RWPE1 (cell line): ENCODE measurements around the gene FMO2.

Experiments used
- CTCF ChIA-PET: fragments of 350-600 bp; sonication (Branson Sonifier 250); formaldehyde crosslinking; extraction: SDS; loops from one replicate; lab custom pipeline; 2021; lab: Yijun Ruan, JAX
- POLR2A ChIA-PET: fragments of 400-600 bp; formaldehyde crosslinking; extraction: SDS; loops from one replicate; lab custom pipeline; 2020; ENCODE audit warnings: antibody characterized with exemption; ENCODE audit not compliant: low non-redundant PET; lab: Yijun Ruan, JAX
- DNase-seq: peaks from one replicate; pipeline ENCODE4 v3.0.0; 2012; ENCODE audit warnings: low spot score
- H3K27ac ChIP-seq: fragments of 450-650 bp; 2 replicates; pipeline ENCODE4 v1.5.1; 2017
- CTCF ChIP-seq: fragments of 450-650 bp; conservative IDR thresholded peaks from 2 replicates; pipeline ENCODE4 v1.5.1; 2017; ENCODE audit warnings: low read depth, mild to moderate bottlenecking

Gene FMO2

GRCh38 chr1:171185091-171185490, at the start of gene FMO2:
FMO2 (plus strand) TSS chr1:171185300; CDS start chr1:171185714, 414 bp downstream.
- ChIA-PET CTCF (interaction anchor here (0.8 kb wide), 1 partner anchor 18 kb away, joined by 4 read pairs; no protein-coding TSS in a partner anchor), POLR2A (no interaction called here)
- DNase-seq, result no peak
- no peak within 1 kb of the TSS for H3K27ac ChIP-seq
- no peak for TF ChIP-seq CTCF

GRCh38 chr1:171137580-171137979, 47.5 kb upstream of the FMO2 start:
- no peak for TF ChIP-seq CTCF
- POLR2A ChIA-PET, result no interaction called here
- CTCF ChIA-PET, result no interaction called here
- no peak overlapping the region for H3K27ac ChIP-seq
- DNase-seq, result no peak

- no peak for TF ChIP-seq CTCF
- DNase-seq, result no peak
- ChIA-PET POLR2A (no interaction called here), CTCF (interaction anchor here (0.6 kb wide), 1 partner anchor 13 kb away, joined by 3 read pairs; no protein-coding TSS in a partner anchor)
- no peak overlapping the region for H3K27ac ChIP-seq
These were observed 46.1 kb upstream of the FMO2 start for GRCh38 chr1:171138980-171139379.

- no peak overlapping the region for H3K27ac ChIP-seq
These were observed 45.2 kb upstream of the FMO2 start for GRCh38 chr1:171139890-171140289.

GRCh38 chr1:171140401-171140800, 44.7 kb upstream of the FMO2 start:
- CTCF ChIA-PET, result no interaction called here
- H3K27ac ChIP-seq, result no peak overlapping the region
- DNase-seq, result no peak
- POLR2A ChIA-PET, result no interaction called here
- TF ChIP-seq CTCF, result no peak

More at GRCh38 chr1:171139890-171140289, 45.2 kb upstream of the FMO2 start:
- ChIA-PET POLR2A (no interaction called here), CTCF (no interaction called here)
- TF ChIP-seq CTCF, result no peak
- no peak for DNase-seq

GRCh38 chr1:171140956-171141687, 44.0 kb upstream of the FMO2 start:
- no peak overlapping the region for H3K27ac ChIP-seq
- POLR2A ChIA-PET, result no interaction called here
- DNase-seq, result no peak
- CTCF ChIA-PET, result no interaction called here
- TF ChIP-seq CTCF, result no peak
